ENCODE data around the gene NPHP4. TPM values are rescaled to one million over a fixed set of nuclear protein-coding genes. Genes with fewer than 3 reads are reported as not detected.

The NPHP4 gene
- total RNA-seq, 4 donors from 2014 or later: 1.1 to 10.4 (median 1.8) TPM

DNA sequence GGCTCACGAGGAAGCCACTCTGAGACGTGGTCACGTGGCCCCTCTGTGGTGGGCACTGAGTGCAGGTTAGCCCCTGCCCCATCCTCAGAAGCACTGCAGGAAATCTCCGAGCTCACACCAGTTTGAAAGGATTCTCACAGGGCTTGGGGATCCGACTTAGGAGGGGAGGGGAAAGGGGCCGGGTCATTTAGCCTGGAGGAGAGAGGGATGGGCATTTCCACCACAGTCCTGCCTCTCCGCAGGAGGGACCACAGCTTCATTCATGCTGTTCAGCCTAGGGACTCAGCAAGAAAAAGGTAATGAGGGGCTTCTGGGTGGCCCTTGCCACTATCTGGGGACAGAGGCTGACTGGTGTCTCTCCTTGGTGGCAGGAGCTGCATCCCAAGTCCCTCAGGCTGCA lies 126.5 kb downstream of the NPHP4 start:
- ATAC-seq: no peak
- Histone ChIP-seq H3K9me3 (no peaks in the 10 kb centered on the region), H3K27ac (no peak overlapping the region)

GRCh38 chr1:5865056-5865455 lies 127.2 kb downstream of the NPHP4 start:
- Histone ChIP-seq H3K9me3 (no peaks in the 10 kb centered on the region), H3K36me3 (no peaks in the 10 kb centered on the region), H3K4me1 (no peaks in the 10 kb centered on the region), H3K27ac (no peak overlapping the region), H3K4me3 (no peak overlapping the region), H3K27me3 (no peaks in the 10 kb centered on the region)
- in situ Hi-C loops (cut with MboI; ENCODE audit: low sequenced_read_pairs in 4 of 4) (no loop called here), intact Hi-C loops (cut with DNase I; ENCODE audit: low total_unique reads) (no loop called here)
- TF ChIP-seq, protein P1, sequence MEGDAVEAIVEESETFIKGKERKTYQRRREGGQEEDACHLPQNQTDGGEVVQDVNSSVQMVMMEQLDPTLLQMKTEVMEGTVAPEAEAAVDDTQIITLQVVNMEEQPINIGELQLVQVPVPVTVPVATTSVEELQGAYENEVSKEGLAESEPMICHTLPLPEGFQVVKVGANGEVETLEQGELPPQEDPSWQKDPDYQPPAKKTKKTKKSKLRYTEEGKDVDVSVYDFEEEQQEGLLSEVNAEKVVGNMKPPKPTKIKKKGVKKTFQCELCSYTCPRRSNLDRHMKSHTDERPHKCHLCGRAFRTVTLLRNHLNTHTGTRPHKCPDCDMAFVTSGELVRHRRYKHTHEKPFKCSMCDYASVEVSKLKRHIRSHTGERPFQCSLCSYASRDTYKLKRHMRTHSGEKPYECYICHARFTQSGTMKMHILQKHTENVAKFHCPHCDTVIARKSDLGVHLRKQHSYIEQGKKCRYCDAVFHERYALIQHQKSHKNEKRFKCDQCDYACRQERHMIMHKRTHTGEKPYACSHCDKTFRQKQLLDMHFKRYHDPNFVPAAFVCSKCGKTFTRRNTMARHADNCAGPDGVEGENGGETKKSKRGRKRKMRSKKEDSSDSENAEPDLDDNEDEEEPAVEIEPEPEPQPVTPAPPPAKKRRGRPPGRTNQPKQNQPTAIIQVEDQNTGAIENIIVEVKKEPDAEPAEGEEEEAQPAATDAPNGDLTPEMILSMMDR (IDR thresholded peaks at IDR 0.05 in 4 of 5, conservative IDR thresholded peaks at IDR 0.05 in 1 of 5): no peak
- no peak for TF ChIP-seq POLR2A (IDR thresholded peaks at IDR 0.05)
- ATAC-seq: no peak
- no peak for DNase-seq

More for the DNA sequence above, 126.5 kb downstream of the NPHP4 start:
- in situ Hi-C loops (cut with MboI; ENCODE audit: low sequenced_read_pairs in 4 of 4): no loop called here
- Histone ChIP-seq H3K4me3 (no peak overlapping the region), H3K4me1 (no peaks in the 10 kb centered on the region), H3K36me3 (no peaks in the 10 kb centered on the region), H3K27me3 (no peaks in the 10 kb centered on the region)
- no peak for TF ChIP-seq POLR2A (IDR thresholded peaks at IDR 0.05)
- intact Hi-C loops (cut with DNase I; ENCODE audit: low total_unique reads): no loop called here
- no peak for DNase-seq

- ATAC-seq (no peak), DNase-seq (no peak)
- intact Hi-C loops (cut with DNase I; ENCODE audit: low total_unique reads): no loop called here
- Histone ChIP-seq H3K4me1 (no peaks in the 10 kb centered on the region), H3K27ac (no peak overlapping the region), H3K9me3 (no peaks in the 10 kb centered on the region), H3K36me3 (no peaks in the 10 kb centered on the region), H3K4me3 (no peak overlapping the region), H3K27me3 (no peaks in the 10 kb centered on the region)
- no peak for TF ChIP-seq POLR2A (IDR thresholded peaks at IDR 0.05)
- TF ChIP-seq, protein P1 (IDR thresholded peaks at IDR 0.05 in 4 of 5, conservative IDR thresholded peaks at IDR 0.05 in 1 of 5): no peak
- in situ Hi-C loops (cut with MboI; ENCODE audit: low sequenced_read_pairs in 4 of 4): no loop called here
These were observed 128.0 kb downstream of the NPHP4 start for GRCh38 chr1:5864256-5864655.

- Histone ChIP-seq H3K9me3 (no peaks in the 10 kb centered on the region), H3K27ac (no peak overlapping the region), H3K4me3 (no peak overlapping the region), H3K27me3 (no peaks in the 10 kb centered on the region), H3K4me1 (no peaks in the 10 kb centered on the region), H3K36me3 (no peaks in the 10 kb centered on the region)
- TF ChIP-seq, protein P1 (IDR thresholded peaks at IDR 0.05 in 4 of 5, conservative IDR thresholded peaks at IDR 0.05 in 1 of 5): no peak
- TF ChIP-seq POLR2A (IDR thresholded peaks at IDR 0.05): no peak
- no peak for DNase-seq
- intact Hi-C loops (cut with DNase I; ENCODE audit: low total_unique reads) (no loop called here), in situ Hi-C loops (cut with MboI; ENCODE audit: low sequenced_read_pairs in 4 of 4) (no loop called here)
- no peak for ATAC-seq
These were observed 129.0 kb downstream of the NPHP4 start for GRCh38 chr1:5863238-5863637.

DNA sequence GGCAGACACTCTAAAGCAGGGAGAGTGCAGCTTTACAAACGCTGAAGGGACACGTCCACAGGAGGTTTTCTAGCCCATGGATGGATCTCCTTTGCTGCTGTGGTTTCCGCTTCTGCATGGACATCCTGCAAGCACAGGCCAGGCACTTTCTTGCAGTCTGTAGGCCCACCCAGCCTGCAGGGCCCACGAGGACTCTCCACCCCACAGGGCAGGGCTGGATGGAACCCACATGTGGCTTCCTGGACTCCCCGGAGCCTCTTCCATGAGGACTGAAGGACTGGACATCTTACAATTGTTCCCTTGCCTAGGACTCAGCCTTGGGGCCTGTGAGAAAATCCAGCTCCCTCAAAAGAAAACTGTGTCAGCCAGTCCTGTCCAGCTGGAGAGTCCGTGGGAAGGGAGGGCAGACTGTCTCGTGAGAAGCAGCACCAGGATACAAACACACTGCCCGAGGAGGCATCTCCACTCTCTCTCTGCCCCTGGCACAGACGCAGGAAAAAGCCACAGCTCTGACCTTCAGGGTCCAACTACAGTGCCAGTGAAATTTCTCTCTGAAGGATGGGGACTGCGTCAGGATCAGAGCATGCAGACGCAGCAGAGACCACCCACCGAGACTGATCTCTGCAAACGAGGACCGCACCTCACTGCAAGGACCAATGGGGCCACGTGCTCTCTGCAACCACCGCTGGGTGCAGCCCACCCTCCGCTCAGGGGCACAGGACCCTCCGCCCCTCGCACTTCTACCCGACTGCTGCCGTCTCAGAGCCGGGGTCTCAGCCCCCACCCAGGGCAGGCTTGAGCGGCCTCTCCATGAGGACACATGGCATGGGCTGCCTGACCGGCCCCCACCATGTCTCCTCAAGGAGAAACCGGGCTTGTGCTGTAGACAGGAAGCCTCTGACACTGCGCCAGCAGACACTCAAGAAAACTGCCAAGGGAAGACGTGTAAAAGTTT lies 130.1 kb downstream of the NPHP4 start:
- no peaks in the 10 kb centered on the region for H3K4me1 ChIP-seq

More for the DNA sequence above, 130.1 kb downstream of the NPHP4 start:
- in situ Hi-C loops (cut with MboI; ENCODE audit: low sequenced_read_pairs in 4 of 4): no loop called here
- no peaks in the 10 kb centered on the region for H3K36me3 ChIP-seq
- TF ChIP-seq, protein P1 (IDR thresholded peaks at IDR 0.05 in 4 of 5, conservative IDR thresholded peaks at IDR 0.05 in 1 of 5): no peak
- TF ChIP-seq POLR2A (IDR thresholded peaks at IDR 0.05): no peak
- H3K27me3 ChIP-seq: no peaks in the 10 kb centered on the region
- intact Hi-C loops (cut with DNase I; ENCODE audit: low total_unique reads): no loop called here
- H3K9me3 ChIP-seq: no peaks in the 10 kb centered on the region
- no peak overlapping the region for H3K4me3 ChIP-seq
- no peak overlapping the region for H3K27ac ChIP-seq
- DNase-seq (no peak), ATAC-seq (no peak)
